HG02588 (cell line): Measurements from ENCODE around the gene INPP4B.
"Not testable (repeated sequence)": the region's sequence is repeated elsewhere in the genome, so short reads cannot be mapped to it uniquely, and the experiment has no call there.

ENCODE experiments used
- ATAC-seq: cut with Tn5 transposase; IDR thresholded peaks from one replicate; pipeline ENCODE4 v1.9.1; 2021; ENCODE audit warnings: mild to moderate bottlenecking, moderate library complexity; ENCODE audit not compliant: unreplicated experiment

The INPP4B gene

DNA sequence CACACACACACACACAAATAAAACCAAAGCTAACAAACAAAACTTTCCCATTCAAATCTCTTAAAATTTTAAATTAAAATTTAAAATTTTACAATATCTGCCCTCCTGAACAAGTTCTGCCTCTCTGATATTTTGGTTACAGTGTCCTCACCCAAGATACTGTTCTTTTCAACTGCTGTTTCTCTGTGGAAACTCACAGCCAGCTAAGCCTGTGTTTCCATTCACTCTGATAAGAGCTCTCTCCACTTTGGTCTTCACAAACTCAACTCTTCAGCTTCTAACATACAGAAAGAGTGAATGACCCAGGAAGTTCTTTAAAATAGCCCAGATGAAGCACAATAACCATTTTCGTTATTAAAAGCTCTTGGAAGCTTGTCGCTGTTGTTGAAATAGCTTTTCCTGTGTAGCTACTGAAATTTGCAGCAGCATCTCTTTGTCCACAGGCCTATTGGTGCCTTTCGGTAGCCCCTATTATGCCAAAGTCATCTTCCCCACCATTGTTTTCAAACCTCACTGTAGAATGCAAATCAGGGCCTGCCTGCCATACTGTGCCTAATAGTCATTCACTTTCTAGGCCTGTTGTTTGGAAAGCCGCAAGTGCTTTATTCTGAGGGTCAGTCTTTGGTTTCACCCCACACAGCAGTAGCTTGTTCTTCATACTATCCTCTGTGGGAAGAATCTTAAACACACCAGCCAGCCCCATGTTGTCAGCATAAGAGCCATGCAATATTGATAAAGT is 19.4 kb downstream of the INPP4B start:
- ATAC-seq, result no peak

- ATAC-seq, result no peak
Measured at GRCh38 chr4:142824368-142824767, 21.7 kb downstream of the INPP4B start.

GRCh38 chr4:142823796-142824195 is 22.3 kb downstream of the INPP4B start:
- ATAC-seq, result no peak

DNA sequence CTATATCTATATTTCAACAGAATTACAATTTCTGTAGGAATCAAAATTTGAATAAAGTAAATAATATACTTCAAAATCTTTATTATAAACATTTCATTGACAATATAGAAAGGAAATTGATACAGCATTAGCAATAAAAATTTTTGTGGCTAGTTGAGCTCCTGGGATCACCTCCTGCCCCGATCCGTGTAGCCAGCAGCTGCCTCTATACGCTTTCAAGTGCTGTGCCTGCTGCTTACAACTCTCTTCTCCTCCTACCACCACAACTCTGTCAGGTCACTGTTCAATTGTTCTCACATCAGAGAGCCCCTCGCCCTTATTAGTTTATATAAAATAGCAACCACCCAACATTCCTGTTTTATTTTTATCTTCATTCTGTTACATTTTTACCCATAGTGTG is 27.6 kb downstream of the INPP4B start:
- no peak for ATAC-seq

GRCh38 chr4:142818031-142818430 is 28.1 kb downstream of the INPP4B start:
- ATAC-seq, result no peak

DNA sequence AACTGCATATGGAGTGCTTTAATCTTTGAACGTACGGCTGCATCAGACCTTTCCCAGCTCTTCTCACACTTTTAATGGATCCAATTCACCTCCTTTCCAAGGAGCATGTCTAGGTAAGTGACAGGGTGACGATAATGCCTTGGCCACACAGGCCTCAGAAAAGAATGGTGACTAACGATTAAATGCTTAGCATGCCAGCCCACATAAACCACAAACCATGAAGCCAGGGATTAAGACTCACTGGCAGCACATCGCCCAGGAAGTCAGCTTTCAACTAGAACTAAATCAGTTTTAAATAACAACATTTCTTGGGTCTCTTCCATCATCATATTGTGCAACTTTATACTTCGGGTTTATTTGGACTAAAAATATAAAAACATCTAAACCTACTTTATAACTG is 28.7 kb downstream of the INPP4B start:
- ATAC-seq, result no peak

- no peak for ATAC-seq
Measured at GRCh38 chr4:142815834-142816233, 30.3 kb downstream of the INPP4B start.

- ATAC-seq, result no peak
Measured at GRCh38 chr4:142813388-142813787, 32.7 kb downstream of the INPP4B start.

DNA sequence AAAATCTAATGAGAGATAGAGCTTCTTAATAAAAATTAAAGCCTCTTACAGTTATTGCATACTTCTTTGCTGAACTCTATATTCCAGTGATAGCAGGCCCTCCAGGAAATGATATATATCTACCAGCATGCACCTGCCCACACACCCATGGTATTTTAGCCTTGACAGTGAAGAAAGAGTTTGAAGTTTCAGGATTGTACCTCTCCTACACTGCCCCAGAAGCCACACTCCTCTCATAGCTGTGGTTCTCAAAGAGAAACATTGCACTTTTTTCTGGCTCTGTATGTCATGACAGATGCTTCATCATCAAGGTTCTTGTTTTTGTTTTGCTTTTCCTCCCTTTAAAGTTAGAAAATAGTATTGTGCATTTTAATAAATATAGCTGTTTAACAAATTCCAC is 34.0 kb downstream of the INPP4B start:
- ATAC-seq, result no peak

DNA sequence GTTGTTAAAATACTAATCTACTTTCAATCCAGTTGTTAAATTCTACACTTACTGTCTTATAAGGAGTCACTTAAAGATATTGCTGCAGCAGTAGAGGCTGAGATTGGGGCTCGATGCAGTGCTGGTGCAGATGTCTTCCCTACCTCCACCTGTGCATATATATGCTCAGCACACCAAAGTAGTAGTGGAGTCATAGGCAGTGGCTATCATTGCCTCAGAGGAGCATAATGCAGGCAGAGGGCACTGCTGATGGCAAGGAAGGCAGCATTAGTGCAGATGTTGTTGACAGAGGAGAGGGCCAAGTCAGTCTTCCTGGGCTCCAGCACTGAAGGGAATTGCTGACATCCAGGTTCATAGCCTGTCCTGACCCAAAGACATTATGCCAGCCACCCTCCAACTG is 35.1 kb downstream of the INPP4B start:
- no peak for ATAC-seq

GRCh38 chr4:142809559-142809958 is 36.5 kb downstream of the INPP4B start:
- no peak for ATAC-seq

DNA sequence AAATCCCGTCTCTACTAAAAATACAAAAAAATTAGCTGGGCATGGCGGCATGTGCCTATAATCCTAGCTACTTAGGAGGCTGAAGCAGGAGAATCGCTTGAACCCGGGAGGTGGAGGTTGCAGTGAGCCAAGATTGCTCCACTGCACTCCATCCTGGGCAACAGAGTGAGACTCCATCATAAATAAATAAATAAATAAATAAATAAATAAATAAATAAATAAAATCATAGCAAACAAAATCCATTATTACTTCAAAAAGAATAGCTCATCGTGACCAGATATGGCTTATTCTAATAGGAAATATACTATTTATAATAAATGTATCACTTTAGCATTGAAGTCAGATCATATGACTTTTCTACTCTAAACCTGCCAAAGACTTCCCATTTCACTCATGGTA is 42.2 kb downstream of the INPP4B start:
- ATAC-seq, result not testable (repeated sequence)

DNA sequence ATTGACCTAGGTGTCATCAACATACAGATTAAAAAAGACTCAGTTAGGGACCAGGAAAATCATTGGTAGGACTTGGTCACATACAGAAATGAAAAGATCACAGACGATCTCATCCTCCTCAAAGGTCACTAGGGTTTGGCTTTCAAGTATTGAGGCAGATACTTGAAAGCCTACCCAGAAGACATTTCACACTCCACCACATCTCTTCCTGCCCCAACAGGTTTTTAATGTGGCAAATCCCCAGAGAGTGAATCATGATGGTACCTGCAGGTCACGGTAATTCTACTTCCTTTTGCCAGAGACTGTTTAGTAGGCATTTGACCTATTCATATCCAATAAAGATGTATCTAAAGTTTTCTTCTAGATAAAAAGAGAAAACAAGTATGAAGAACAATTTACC is 44.1 kb downstream of the INPP4B start:
- no peak for ATAC-seq

DNA sequence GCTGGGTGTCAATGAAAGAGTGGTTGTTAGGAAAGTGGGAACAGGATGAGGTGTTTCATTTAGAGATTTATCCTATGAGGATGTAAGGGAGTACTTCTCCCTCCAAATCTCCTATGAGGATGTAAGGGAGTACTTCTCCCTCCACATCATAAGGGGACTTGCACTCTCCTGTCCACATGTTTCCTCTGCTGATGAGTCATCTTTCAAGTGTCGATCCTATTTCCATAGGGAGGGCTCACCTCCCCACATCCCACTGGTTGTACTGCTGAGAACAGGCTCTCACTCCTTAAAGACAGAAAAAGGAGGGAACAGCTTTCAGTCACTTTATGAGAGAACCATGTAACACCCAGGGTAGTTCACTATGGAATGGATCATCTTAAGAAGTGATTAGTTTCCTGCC is 65.0 kb downstream of the INPP4B start:
- ATAC-seq, result no peak

GRCh38 chr4:142778900-142779299 is 67.2 kb downstream of the INPP4B start:
- ATAC-seq, result no peak

DNA sequence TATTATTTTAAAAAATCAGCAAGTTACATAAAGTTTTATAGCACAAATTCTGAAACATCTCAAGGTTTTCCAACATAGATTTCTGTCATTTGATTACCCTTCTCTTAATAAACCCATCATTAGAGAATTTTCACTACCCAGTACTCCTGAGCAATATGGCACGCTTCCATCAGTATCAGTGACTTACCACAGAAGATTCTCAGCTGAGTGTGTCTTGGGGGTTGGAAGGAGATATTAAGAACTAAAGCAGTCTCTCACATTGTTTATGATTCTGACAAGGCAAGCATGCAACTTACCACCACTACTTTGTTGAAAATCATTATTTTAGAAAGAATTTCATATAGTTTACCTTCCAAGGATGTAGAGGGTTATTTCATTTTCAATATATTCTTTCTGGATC is 67.7 kb downstream of the INPP4B start:
- ATAC-seq, result no peak

DNA sequence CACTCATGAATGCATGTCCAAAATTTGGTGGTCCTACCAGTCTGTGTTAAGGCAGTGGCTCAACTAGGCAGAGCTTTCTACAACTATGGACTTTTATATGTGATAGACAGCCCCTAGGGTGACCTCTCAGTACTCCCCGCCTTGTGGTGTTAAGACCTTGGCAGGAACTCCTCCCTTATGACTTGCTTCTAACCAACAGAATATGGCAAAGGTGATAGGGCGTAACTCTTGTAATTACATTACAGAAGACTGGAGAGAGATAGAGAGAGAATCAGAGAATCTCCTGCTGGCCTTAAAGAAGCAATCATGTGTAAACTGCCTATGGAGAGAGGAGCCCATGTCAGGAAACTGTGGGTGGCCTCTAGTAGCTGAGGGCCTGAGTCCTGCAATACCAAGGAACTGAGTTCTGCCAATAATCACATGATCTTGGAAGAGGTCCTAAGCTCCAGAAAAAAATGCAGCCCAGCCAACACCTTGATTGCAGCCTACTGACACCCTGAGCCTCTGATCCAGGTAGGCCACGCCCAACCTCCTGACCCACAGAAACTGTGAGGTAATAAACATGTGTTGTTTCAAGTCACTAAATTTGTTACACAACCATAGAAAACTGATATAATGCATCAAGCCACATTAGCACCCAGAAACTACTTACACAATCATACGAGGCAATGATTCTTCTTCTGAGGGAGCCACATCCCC is 68.9 kb downstream of the INPP4B start:
- ATAC-seq, result no peak

DNA sequence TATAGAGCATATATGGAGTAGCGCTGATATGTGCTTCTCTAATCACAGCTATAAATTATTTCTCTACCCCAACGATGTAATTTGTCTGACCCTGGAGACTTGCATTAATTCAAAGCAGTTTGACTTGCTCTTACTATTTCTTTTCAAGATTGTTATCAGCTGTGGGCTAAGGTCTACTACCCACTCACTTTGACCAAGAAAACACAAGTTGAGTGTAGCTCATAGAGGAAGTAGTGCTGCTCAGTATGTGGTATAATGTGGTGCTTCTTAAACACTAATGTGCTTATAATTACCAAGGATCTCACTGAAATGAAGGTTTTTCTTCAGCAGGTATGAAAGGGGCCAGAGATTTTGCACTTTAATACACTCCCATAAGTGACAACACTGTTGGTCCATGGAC is 70.1 kb downstream of the INPP4B start:
- ATAC-seq, result no peak

- no peak for ATAC-seq
Measured at GRCh38 chr4:142773505-142773904, 72.6 kb downstream of the INPP4B start.

DNA sequence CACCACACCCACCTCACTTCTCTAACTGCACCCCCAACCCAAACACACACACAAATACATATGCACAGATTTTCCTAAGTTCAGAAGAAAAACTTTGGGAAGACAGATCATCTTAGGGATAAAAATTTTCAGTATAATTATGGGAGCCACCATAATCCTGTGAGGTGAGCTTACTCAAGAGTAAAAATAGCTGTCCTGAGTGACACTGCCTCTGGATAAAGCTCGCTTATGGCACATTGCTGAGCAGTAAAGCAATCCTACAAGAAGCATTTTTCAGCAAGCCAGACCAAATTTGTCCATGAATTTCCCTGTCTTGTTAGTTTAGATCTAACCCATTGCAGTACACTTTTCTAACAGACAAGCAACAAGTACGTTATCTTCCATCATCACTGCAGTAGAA is 83.8 kb downstream of the INPP4B start:
- ATAC-seq, result no peak

DNA sequence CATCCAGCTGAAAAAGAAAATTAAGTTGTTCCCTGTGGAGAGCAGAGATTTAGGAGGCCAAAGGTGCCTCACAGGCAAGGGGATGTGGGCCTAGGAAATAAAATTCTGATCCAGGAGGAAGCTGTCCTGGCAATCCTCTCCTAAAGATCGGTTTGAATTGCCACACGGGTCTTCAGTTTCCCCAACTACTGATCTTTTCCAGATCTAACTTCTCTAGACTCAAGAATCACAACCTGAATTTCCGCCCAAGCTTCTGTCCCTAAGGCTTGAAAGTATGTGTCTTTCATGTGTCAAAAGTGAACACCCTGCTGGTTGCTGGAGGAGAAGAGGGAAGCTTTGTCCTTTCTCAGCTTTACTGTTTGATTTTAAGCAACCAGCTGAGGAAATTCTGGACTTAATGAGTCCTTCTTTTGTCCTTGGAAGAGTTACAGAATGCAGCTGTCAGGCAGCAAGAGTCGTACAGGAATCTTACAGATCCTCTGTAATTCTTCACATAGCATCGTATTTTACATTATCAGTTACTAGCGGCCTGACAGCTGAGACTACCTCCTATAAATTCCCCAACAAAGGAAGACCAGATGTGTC is 93.8 kb downstream of the INPP4B start:
- ATAC-seq, result no peak

DNA sequence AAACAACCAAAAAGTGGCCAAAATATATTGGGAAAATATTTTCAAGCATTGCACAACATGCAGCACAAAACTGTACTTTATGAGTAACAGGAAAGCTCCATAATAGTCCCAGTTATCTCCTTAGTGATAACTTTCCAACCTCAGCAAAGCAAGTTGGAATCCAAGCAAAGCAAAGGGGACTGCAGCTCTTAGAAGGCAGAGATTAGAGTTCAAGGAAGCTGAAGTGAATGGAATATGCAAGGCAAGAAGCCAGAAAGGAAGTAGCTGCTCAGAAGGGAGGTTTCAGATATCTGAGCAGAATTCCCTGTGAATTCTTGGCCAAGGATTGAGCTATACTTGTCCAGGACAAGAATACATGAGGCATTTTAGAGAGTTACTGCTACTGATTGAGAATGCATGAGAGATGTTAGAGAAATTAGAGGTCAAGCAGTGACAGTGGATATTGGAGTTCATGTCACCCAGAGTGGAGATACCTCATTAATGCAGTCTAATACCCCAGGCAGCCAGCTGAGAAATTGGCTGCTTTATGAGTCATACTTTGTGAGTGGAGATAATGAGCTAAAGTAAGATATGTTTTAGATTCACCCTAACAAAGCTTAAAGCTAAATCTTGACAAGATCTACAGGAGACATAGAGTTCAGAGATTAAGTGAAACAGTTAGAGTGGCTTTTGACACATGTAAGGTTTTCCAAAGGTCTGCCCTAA is 102.8 kb downstream of the INPP4B start:
- no peak for ATAC-seq
